ENCODE data around the gene KCNG2. TPM values are rescaled to one million over a fixed set of nuclear protein-coding genes. Genes with fewer than 3 reads are reported as not detected.
A peak's percentile ranks its signal among the peaks of the same experiment; 100 is the strongest.

The KCNG2 gene
- total and polyA plus RNA-seq, 4 donors: 0.03 to 0.23 (median 0.08) TPM; not detected in 1

DNA sequence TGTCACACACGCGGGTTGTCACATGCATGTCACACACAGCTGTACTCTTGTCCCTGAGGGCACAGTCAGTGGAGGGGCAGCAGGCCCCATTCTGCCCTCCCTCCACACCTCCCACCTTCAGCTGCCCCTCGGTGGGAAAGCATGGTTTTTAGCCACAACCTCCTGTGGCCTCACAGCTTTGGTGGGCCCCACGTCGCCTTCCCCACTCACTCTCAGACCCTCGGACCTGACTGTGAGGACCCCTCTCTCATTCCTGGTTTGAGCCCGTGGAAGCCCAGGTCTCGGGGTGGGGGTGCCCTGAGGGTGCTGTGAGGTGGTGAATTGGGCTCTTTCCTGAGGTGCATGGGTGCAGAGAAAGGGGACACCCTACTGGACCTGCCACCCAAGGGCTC lies 19.9 kb downstream of the KCNG2 start:
- no peak for DNase-seq (ENCODE audit: low spot score)
- Histone ChIP-seq H3K4me1 (ENCODE audit: control insufficient read depth in 4 of 4, insufficient read depth in 4 of 4, low read length in 3 of 4) (no peaks in the 10 kb centered on the region), H3K27ac (ENCODE audit: low read depth in 1 of 2, low read length in 2 of 2) (no peak overlapping the region), H3K9me3 (ENCODE audit: control insufficient read depth in 4 of 4, low read length in 3 of 4) (no peaks in the 10 kb centered on the region), H3K27me3 (ENCODE audit: control insufficient read depth in 4 of 4, insufficient read depth in 4 of 4, low read length in 3 of 4) (peaks cover 0 to 3% (median 0%) of the 10 kb centered on the region in 4 donors), H3K4me3 (ENCODE audit: low read depth in 1 of 3, low read length in 3 of 3) (no peak overlapping the region), H3K9ac (ENCODE audit: low read depth in 1 of 2, low read length in 2 of 2) (no peak overlapping the region), H3K36me3 (ENCODE audit: control insufficient read depth in 4 of 4, insufficient read depth in 3 of 4, low read depth in 1 of 4, low read length in 3 of 4) (no peaks in the 10 kb centered on the region)
- TF ChIP-seq TAF1 (conservative IDR thresholded peaks at IDR 0.05): no peak
- WGBS: 86% methylated on average over 8 of the region's 8 CpGs

DNA sequence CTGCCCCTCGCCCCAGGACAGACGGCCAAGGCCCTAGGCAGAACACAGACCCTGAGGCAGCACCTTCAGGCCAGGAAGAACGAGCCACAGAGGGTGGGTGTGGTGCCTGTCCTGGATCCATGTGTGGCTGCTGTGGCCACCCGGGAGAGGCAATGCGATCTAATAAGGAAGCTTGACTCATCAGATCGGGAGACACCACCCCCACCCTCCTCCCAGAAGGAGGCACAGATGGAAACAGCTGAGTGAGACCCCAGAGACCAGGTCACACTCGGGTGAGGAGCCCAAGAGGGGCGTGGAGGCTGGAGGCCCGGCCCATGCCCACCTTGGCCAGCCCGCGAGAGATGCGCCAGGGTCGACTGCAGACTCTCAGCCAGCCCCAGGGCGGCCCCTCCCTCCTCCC lies 20.3 kb downstream of the KCNG2 start:
- DNase-seq (ENCODE audit: low spot score): no peak
- 77% methylated on average over 14 of the region's 14 CpGs for WGBS
- no peak overlapping the region for H3K9ac ChIP-seq (ENCODE audit: low read depth in 1 of 2, low read length in 2 of 2)
- no peak overlapping the region for H3K4me3 ChIP-seq (ENCODE audit: low read depth in 1 of 3, low read length in 3 of 3)
- TF ChIP-seq YY1 (IDR thresholded peaks at IDR 0.05) (no peak), EGR1 (IDR thresholded peaks at IDR 0.05; ENCODE audit: low read depth in 2 of 2) (no peak), SP1 (IDR thresholded peaks at IDR 0.05) (no peak)
- TF ChIP-seq, protein P1, sequence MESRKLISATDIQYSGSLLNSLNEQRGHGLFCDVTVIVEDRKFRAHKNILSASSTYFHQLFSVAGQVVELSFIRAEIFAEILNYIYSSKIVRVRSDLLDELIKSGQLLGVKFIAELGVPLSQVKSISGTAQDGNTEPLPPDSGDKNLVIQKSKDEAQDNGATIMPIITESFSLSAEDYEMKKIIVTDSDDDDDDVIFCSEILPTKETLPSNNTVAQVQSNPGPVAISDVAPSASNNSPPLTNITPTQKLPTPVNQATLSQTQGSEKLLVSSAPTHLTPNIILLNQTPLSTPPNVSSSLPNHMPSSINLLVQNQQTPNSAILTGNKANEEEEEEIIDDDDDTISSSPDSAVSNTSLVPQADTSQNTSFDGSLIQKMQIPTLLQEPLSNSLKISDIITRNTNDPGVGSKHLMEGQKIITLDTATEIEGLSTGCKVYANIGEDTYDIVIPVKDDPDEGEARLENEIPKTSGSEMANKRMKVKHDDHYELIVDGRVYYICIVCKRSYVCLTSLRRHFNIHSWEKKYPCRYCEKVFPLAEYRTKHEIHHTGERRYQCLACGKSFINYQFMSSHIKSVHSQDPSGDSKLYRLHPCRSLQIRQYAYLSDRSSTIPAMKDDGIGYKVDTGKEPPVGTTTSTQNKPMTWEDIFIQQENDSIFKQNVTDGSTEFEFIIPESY (IDR thresholded peaks at IDR 0.05): no peak
- no peaks in the 10 kb centered on the region for H3K36me3 ChIP-seq (ENCODE audit: control insufficient read depth in 4 of 4, insufficient read depth in 3 of 4, low read depth in 1 of 4, low read length in 3 of 4)
- no peaks in the 10 kb centered on the region for H3K9me3 ChIP-seq (ENCODE audit: control insufficient read depth in 4 of 4, low read length in 3 of 4)
- H3K27ac ChIP-seq (ENCODE audit: low read depth in 1 of 2, low read length in 2 of 2): no peak overlapping the region
- no peaks in the 10 kb centered on the region for H3K4me1 ChIP-seq (ENCODE audit: control insufficient read depth in 4 of 4, insufficient read depth in 4 of 4, low read length in 3 of 4)
- H3K27me3 ChIP-seq (ENCODE audit: control insufficient read depth in 4 of 4, insufficient read depth in 4 of 4, low read length in 3 of 4): peaks cover 0 to 3% (median 0%) of the 10 kb centered on the region in 4 donors

DNA sequence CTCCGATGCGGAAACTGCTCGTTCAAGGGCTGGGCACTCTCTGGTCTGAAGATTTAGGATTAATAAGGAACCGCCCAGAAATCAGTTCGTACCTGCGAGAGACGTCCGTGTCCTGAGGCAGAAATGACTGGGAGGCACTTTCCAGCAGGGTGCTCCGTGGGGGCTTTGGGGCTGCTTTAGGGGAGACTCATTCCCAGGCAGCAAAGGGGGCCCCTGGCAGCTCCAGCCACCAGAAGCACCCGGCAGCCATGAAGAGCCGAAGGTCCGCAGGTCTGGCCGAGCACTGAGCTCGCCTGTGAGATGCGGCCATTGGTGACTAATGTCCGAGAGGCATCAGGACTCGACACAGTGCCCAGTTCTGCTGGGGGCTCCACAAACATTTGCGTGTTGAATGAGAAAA lies 20.9 kb downstream of the KCNG2 start:
- H3K4me3 ChIP-seq (ENCODE audit: low read depth in 1 of 3, low read length in 3 of 3): no peak overlapping the region
- H3K27ac ChIP-seq (ENCODE audit: low read depth in 1 of 2, low read length in 2 of 2): no peak overlapping the region
- H3K9me3 ChIP-seq (ENCODE audit: control insufficient read depth in 4 of 4, low read length in 3 of 4): no peaks in the 10 kb centered on the region
- no peaks in the 10 kb centered on the region for H3K4me1 ChIP-seq (ENCODE audit: control insufficient read depth in 4 of 4, insufficient read depth in 4 of 4, low read length in 3 of 4)
- no peak overlapping the region for H3K9ac ChIP-seq (ENCODE audit: low read depth in 1 of 2, low read length in 2 of 2)
- H3K36me3 ChIP-seq (ENCODE audit: control insufficient read depth in 4 of 4, insufficient read depth in 3 of 4, low read depth in 1 of 4, low read length in 3 of 4): no peaks in the 10 kb centered on the region
- WGBS: 86% methylated on average over 18 of the region's 18 CpGs
- peak; percentile 25 for DNase-seq (ENCODE audit: low spot score)
- peaks cover 0 to 3% (median 0%) of the 10 kb centered on the region in 4 donors for H3K27me3 ChIP-seq (ENCODE audit: control insufficient read depth in 4 of 4, insufficient read depth in 4 of 4, low read length in 3 of 4)
- TF ChIP-seq NR2F2 (IDR thresholded peaks at IDR 0.05): no peak
- TF ChIP-seq HNF4G (IDR thresholded peaks at IDR 0.05): no peak
- TF ChIP-seq, protein P2, sequence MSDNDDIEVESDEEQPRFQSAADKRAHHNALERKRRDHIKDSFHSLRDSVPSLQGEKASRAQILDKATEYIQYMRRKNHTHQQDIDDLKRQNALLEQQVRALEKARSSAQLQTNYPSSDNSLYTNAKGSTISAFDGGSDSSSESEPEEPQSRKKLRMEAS (IDR thresholded peaks at IDR 0.05): no peak
- TF ChIP-seq, protein P3, sequence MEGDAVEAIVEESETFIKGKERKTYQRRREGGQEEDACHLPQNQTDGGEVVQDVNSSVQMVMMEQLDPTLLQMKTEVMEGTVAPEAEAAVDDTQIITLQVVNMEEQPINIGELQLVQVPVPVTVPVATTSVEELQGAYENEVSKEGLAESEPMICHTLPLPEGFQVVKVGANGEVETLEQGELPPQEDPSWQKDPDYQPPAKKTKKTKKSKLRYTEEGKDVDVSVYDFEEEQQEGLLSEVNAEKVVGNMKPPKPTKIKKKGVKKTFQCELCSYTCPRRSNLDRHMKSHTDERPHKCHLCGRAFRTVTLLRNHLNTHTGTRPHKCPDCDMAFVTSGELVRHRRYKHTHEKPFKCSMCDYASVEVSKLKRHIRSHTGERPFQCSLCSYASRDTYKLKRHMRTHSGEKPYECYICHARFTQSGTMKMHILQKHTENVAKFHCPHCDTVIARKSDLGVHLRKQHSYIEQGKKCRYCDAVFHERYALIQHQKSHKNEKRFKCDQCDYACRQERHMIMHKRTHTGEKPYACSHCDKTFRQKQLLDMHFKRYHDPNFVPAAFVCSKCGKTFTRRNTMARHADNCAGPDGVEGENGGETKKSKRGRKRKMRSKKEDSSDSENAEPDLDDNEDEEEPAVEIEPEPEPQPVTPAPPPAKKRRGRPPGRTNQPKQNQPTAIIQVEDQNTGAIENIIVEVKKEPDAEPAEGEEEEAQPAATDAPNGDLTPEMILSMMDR (IDR thresholded peaks at IDR 0.05; ENCODE audit: low read depth, low read length, missing input control): no peak
- TF ChIP-seq, protein P1 (IDR thresholded peaks at IDR 0.05): no peak
- TF ChIP-seq FOXA1 (IDR thresholded peaks at IDR 0.05): no peak
- no peak for TF ChIP-seq GABPA (IDR thresholded peaks at IDR 0.05 in 1 of 2, conservative IDR thresholded peaks at IDR 0.05 in 1 of 2)
- TF ChIP-seq, protein P4, sequence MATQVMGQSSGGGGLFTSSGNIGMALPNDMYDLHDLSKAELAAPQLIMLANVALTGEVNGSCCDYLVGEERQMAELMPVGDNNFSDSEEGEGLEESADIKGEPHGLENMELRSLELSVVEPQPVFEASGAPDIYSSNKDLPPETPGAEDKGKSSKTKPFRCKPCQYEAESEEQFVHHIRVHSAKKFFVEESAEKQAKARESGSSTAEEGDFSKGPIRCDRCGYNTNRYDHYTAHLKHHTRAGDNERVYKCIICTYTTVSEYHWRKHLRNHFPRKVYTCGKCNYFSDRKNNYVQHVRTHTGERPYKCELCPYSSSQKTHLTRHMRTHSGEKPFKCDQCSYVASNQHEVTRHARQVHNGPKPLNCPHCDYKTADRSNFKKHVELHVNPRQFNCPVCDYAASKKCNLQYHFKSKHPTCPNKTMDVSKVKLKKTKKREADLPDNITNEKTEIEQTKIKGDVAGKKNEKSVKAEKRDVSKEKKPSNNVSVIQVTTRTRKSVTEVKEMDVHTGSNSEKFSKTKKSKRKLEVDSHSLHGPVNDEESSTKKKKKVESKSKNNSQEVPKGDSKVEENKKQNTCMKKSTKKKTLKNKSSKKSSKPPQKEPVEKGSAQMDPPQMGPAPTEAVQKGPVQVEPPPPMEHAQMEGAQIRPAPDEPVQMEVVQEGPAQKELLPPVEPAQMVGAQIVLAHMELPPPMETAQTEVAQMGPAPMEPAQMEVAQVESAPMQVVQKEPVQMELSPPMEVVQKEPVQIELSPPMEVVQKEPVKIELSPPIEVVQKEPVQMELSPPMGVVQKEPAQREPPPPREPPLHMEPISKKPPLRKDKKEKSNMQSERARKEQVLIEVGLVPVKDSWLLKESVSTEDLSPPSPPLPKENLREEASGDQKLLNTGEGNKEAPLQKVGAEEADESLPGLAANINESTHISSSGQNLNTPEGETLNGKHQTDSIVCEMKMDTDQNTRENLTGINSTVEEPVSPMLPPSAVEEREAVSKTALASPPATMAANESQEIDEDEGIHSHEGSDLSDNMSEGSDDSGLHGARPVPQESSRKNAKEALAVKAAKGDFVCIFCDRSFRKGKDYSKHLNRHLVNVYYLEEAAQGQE (IDR thresholded peaks at IDR 0.05): no peak
- no peak for TF ChIP-seq YY1 (IDR thresholded peaks at IDR 0.05)

All from liver (tissue), 9 donors.